Adrenal gland (tissue), 5 donors: ENCODE measurements around the gene ASB10.

ENCODE experiments used
- CTCF ChIP-seq, 6 experiments: fragments of 450-650 bp in 4 of 6; fragments of 200-600 bp in 2 of 6; sonication (generic) in 1 of 6; IDR thresholded peaks; 1 replicate in 5 of 6; 2 replicates in 1 of 6; pipeline versions ENCODE4 v1.5.1 to v1.8.0; 2016 to 2021; ENCODE audit warnings: antibody characterized with exemption in 6 of 6, mild to moderate bottlenecking in 2 of 6, moderate library complexity in 1 of 6
- POLR2A ChIP-seq, 2 donors: fragments of 450-650 bp; IDR thresholded peaks; one replicate each; pipeline ENCODE4 v1.6.1; 2017; ENCODE audit warnings: antibody characterized with exemption in 2 of 2, mild to moderate bottlenecking in 2 of 2, moderate library complexity in 1 of 2
- donor health status: DM: no; HTN: no; CAD: no.

- TF ChIP-seq CTCF (IDR thresholded peaks at IDR 0.05), result no peak
- no peak for TF ChIP-seq POLR2A (IDR thresholded peaks at IDR 0.05)
These were observed 45.0 kb downstream of the ASB10 start for GRCh38 chr7:151141855-151142685.
